NCI-H526 treated with DMSO at 0.1 percent for 48 hours (cell line): ENCODE data around the gene TM9SF3.

ENCODE experiments used
- DNase-seq: peaks from one replicate; lab custom pipeline; 2025; lab: John Stamatoyannopoulos, UW

The TM9SF3 gene

DNA sequence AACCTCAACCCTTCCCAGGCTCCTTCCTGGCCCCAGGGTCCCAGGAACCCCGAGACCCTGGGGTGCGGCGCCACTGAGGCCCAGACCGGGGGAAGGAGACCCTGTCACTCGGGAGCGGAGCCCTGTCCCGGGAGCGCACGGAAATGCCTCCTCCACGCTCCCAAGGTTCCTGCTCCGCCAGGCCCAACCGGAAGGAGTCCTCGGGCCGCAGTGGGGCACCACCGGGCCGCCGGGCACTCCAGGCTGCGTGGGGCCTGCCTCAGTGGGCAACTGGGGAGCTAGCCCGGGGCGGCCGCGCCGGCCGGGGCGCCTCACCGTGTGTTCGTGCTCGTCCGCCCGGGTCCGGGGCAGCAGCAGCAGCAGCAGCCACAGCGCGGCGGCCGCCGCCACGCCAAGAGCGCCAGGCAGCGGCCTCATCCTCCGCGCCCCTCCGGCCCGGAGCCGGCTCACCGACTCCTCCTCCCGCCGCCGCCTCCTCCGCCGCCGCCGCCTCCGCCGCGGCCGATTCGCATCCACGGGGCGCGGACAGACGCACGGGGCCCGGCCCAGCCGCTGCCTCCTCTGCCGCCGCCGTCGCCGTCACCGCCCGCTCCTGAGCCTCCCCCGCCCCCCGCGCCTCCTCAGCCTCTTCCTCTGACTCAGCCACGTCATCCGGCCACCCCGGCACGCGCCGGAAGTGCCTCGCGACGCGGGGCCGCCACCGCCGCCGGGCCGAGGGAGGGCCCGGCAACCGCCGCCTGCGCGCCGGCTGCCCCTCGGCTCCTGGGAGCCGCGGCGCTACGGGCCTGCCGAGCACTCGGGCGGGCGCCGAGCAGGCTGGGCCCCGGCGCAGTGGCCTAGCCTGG lies at the start of gene TM9SF3:
TSS of gene TM9SF3 (minus strand) at position 594 of the 845 bp plus-strand sequence. CDS start at position 417, 177 bp downstream.
- peak; percentile 42 for DNase-seq

DNA sequence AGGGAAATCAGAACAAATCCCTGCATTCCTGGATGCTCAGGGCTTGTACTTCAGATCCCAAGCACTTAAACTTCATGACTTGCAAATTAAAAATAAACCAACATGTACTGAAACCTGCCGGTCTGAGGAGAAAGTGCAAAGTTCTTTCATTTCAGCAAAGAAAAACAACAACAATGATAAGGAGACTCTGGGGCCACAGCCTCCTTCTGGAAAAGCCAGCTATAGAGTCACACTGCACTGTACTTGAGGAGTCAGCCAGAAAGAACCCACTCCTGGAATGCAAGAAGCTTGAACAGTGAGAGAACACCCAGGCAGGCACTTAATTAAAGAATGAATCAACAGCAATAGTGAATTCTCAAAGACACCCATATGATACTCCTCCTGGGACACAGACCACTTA lies 49.7 kb upstream of the TM9SF3 start:
- DNase-seq: no peak

DNA sequence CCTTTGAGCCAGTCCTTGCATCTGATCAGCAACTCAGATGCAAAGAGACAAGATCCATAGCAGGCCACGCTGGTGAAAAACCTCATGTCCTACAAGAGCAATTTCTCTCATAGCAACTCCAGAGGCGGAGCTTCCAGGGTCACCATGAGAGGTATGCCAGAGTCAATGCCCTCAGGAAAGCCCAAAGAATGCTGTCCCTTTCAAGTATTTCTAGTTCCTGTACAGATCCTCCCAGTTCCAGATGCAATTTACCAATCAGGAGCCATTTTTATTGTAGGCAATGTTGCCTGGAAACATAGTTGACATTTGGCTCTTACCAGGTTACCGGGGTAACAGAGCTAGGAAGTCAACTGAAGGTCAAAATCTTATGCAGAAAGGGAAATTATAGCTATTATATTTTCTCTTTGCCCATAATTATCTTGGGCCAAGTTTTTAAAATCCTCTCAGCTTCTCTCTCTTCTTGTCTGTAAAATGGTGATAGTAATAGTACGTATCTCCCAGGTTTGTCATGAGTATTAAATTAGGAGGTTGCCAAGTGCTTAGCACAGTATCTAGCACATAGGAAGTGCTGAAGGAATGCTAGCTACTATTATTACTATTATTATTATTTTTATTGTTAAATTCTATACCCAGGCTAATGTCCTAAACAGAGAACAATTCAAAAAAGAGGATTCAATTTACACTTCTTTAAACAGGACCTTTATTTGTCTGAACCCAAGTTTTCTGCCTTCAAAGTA lies 46.3 kb upstream of the TM9SF3 start:
- DNase-seq: no peak

- no peak for DNase-seq
Observed at GRCh38 chr10:96627292-96627691, 40.5 kb upstream of the TM9SF3 start.

- no peak for DNase-seq
Observed at GRCh38 chr10:96626795-96627194, 40.0 kb upstream of the TM9SF3 start.

GRCh38 chr10:96625173-96625572 lies 38.4 kb upstream of the TM9SF3 start:
- DNase-seq: no peak

DNA sequence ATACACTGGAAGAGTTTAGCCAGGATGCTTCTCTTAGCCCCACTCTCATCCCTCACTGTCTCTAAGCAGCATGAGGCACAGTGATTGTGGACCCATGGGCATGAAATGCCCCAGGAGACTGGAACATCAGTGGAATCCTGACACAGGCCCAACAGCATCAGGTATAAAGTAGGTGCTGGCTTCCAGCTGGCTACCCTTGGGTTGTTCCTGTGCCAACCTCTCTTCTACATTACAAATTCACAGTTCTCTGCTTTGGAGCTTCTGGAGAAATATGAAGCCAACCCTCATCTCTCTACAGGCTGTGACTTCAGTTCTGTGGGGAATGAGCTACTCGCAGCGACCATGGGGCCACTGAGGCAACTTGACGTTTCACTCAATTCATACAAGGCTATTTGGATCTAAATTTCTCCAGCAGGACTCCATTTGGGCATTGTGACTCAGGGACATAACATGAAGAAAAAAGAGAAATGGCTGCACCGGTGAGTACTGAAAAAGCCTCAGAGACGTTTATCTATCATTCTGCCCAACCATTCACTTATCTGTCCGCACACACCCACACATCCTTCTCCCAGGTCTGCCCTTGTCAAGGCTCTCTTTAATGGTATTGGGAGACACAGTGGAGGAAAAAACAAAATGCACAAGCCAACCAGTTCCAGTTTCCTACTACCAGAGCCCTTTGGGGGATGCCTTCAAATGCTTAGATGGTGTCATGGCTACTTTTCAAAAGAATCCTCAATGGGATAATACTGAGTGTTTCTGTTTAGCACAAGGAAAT lies 35.4 kb upstream of the TM9SF3 start:
- DNase-seq: no peak

- no peak for DNase-seq
Observed at GRCh38 chr10:96619796-96620773, 33.3 kb upstream of the TM9SF3 start.

DNA sequence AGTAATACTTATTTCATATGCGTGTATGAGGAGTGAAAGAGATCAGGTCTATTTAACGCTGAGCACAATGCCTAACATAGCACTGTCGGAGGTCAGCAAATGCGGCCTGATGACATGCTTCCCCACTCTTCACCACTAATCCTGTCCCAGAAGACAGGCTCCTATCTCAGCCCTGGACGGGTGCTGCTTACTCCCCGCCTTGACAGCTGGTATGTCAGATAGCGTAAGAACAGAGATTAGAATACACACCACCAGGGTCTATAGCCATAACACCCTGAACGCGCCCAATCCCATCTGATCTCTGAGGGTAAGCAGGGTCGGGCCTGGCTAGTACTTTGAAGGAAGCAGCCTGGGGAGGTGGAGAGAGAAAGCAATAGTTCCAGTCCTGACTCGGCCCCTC lies 32.3 kb upstream of the TM9SF3 start:
- DNase-seq: no peak

DNA sequence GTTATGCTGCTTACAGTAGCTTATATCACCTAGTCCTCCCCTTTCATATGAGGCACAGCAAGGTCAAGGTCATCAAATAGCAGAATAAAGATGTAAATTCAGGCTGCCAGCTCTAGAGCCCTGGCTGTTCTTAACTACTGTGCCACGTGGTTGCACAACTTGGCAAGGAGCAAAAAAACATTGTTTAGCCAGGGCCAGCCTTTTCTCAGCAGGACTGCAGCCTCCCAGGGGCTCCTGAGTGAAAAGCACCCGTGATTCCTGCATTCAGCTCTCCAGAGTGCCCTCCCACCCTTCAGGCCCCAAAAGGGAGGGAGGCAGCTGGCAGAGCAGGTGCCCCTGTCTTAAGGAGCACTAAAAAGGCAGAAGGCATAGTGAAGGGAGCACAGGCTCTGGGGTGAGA lies 31.8 kb upstream of the TM9SF3 start:
- no peak for DNase-seq

DNA sequence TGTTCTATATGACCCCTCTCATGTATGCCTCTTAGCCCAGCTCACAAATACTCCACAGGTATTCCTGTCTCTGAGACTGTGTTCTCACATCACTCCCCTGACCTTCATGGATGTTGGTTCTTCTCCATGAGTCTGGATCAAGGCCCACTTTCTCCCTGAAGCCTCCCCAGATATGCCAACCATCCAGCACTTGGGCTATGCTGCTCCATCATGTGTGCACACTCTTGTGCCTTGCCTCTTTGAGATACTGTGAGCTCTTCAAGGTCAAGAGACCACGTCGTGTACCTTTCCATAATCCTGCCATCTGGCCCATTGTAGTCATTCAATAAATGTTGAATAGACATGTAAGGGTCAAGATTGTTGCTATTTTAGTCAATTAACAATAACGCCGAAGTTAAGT lies 30.1 kb upstream of the TM9SF3 start:
- no peak for DNase-seq

- DNase-seq: no peak
Observed at GRCh38 chr10:96614515-96614914, 27.7 kb upstream of the TM9SF3 start.

- no peak for DNase-seq
Observed at GRCh38 chr10:96613576-96613975, 26.8 kb upstream of the TM9SF3 start.

DNA sequence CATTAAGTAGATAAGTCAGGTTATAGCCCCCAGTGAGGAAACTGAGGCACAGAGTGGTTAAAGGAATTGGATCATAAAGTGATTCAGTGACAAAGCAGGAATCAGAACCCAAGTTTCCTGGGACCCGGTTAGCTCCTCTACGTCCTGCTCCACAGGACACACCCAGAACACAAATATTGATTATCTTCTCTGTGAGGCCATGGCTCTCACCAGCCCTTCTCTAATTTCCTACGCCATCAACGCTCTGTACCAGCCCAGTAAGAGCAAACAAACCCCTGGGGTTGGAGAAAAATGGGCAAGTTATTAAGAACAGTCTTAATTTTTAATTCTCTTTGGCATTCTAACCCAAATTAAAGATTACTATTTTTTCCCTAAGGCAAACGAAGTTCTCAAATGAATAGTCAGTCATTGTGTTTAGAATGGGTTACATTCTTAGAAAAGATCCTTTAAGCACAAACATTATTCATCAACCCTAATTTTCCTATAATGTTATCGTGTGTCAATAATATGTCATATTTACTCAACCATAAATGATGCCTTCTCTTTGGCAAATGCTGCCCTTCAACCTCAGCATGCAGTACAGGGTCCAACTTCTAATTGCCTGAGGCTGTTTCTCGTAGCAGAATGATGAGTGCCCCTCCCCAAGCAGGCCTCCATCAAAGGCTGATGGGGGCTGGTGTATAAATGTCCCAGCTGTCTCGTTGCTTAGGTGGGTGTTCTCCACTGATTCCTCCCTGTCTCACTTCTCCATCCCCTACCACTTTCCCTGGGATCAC lies 25.4 kb upstream of the TM9SF3 start:
- peak; percentile 66 for DNase-seq

GRCh38 chr10:96610817-96611216 lies 24.0 kb upstream of the TM9SF3 start:
- DNase-seq: no peak

DNA sequence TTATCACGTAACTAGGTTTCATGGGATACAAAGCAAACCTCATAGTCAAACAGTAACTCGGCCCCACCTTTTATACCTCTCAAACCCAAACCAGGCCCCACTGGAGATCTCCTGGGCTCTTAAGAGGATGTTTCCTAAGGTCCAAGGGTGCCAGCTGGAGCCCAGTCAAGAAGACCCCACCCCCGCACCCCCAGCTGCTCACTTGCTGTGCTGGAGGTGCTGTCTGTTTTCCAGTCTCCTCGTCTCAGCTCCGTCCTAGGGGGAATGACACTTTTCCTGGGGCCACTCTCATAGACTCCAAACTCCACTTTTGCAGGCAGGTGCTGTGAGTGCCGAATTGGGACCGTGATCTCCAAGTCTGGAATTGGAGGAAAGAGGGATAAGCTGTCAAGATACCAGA lies 22.7 kb upstream of the TM9SF3 start:
- no peak for DNase-seq

GRCh38 chr10:96608805-96609204 lies 22.0 kb upstream of the TM9SF3 start:
- no peak for DNase-seq

DNA sequence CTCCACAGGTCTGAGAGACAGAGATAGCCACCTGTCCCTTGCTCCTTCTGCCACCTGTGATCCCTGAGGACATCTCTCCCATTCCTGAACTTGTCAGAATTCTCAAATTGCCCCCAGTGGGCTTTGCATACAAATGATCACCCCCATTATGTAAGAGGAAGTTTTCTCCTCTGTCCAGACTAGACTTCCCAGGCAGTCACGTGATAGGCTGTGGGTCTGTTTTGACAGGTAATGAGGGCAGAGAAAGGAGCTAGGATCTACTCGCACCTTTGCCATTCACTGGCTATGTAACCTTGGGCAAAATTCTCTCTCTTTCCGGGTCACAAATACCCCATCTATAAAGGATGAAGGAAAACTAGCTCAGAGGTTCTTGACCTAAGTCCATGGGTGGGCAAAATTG lies 21.4 kb upstream of the TM9SF3 start:
- no peak for DNase-seq

GRCh38 chr10:96606946-96607345 lies 20.1 kb upstream of the TM9SF3 start:
- DNase-seq: no peak

DNA sequence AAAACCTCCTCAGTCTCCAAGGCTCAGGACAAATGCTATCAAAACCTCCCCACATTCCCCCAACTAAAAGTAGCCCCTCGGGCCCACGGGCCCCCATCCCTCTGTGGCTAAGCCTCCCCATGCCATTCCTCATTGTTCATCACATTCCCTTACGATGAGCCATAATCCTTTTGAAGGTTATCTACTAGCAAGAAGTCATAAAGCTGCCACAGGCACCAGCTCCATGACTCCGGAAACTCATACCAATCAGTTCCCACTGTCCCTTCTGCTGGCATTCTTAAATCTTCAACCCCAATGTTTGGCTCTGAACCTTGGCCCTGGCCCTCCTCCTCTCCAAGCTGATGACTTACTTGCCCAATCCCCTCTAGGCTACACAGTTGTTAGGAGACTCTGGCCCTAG lies 19.4 kb upstream of the TM9SF3 start:
- no peak for DNase-seq

DNA sequence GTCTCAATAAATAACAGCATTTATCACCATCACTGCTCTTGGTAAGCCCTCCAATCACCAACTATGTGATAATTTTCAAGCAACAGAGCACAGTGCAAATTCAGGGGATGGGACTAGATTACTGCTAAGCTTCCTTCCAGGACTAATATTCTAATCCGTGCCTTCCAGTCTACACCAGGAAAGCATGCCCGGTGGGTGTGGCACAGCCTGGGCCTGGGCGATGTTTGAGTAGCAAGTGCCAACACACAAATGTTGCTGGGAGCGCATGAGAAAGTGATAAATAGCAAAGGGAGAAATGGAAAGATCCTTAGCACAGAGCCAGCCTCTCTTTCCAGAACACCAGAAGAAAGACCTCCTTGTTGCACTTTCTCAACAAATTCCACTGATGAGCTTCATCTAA lies 13.5 kb upstream of the TM9SF3 start:
- no peak for DNase-seq
